ENCODE results near the gene RPL7A. TPM values are rescaled to one million over a fixed set of nuclear protein-coding genes. Genes with fewer than 3 reads are reported as not detected.
A peak's percentile ranks its signal among the peaks of the same experiment; 100 is the strongest.

The RPL7A gene
- total and polyA plus RNA-seq, 2 of the 4 experiments (the other 2 are of a cell fraction) = 3,220 to 4,096 TPM

DNA sequence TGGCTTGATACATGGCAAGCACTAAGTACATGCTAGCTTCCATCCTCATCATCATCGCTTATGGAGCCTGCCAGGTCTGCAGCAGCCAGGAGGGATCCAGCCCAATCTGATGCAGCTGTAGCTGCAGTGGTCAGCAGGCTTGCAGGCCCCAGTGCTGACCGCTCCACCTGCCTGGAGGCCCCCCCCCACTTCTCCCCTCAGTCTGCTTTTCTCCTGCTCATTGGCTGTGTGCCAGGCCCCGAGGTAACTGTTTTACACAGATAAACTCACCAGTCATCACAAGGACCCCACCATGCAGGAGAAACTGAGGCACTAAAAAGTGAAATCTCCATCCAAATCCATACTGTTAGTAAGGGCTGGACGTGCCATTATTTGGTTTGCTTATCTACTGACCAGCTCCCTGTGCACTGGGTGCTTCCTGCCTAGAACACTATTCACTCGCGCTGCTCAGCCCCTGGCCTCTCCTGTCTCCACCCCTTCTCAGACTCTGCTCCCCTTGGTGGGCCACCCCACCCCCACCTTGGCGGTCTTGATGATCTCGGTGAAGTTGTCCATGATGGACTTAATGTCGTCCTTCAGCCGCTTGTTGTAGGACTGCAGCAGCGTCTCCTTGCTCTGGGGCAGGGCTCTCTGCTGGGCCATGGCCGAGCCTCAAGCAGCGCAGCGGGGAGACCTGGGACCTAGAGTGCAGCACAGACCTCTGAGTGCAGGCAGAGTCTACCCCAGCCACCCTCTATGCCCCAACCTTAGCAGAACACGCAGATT lies 1.8 kb upstream of the RPL7A start:
- Histone ChIP-seq H2BK15ac (ENCODE audit: low read depth, low read length) (no peak overlapping the region), H3K9ac (ENCODE audit: low read depth, low read length) (peak overlapping the region; percentile 75), H3K36me3 (ENCODE audit: control insufficient read depth, insufficient read depth, low read length) (peaks cover 65% of the 10 kb centered on the region), H2BK20ac (ENCODE audit: low read depth, low read length) (no peak overlapping the region), H3K27ac (ENCODE audit: insufficient read depth, low read length) (peak overlapping the region; percentile 16; the same call in 1 of the 2 replicates), H3K23ac (ENCODE audit: low read depth, low read length) (peak overlapping the region; percentile 38; the same call in 1 of the 2 replicates), H3K56ac (ENCODE audit: extremely low read depth, insufficient read depth, low read length) (no peak overlapping the region), H3K79me1 (ENCODE audit: low read depth in 1 of 2, low read length in 2 of 2) (peaks cover 31 to 69% of the 10 kb centered on the region in 2 experiments), H3K9me3 (ENCODE audit: control insufficient read depth, insufficient read depth, low read length) (no peaks in the 10 kb centered on the region), H4K5ac (ENCODE audit: low read depth, low read length) (no peak overlapping the region), H3K4me1 (ENCODE audit: control insufficient read depth, insufficient read depth, low read length) (peaks cover 16% of the 10 kb centered on the region), H3K14ac (replicated peaks; ENCODE audit: low read depth, low read length) (no peak overlapping the region), H2BK120ac (ENCODE audit: low read depth, low read length) (no peak overlapping the region), H2AFZ (replicated peaks; ENCODE audit: low read length, poor library complexity) (peak overlapping the region; percentile 77), H3K4me2 (ENCODE audit: low read depth, low read length) (peak overlapping the region; percentile 89), H3K27me3 (ENCODE audit: control insufficient read depth, insufficient read depth, low read length) (no peaks in the 10 kb centered on the region), H4K20me1 (ENCODE audit: insufficient read depth, low read length) (peaks cover 38% of the 10 kb centered on the region), H3K4me3 (ENCODE audit: insufficient read depth, low read depth, low read length) (peak overlapping the region; percentile 74; the same call in 1 of the 2 replicates), H3K18ac (ENCODE audit: low read depth, low read length) (no peak overlapping the region), H2BK5ac (ENCODE audit: low read depth, low read length, poor library complexity, severe bottlenecking) (no peak overlapping the region), H3K9me1 (ENCODE audit: insufficient read depth, low read length) (peaks cover 6% of the 10 kb centered on the region; the same call in 1 of the 2 replicates), H4K8ac (ENCODE audit: low read depth in 2 of 2, low read length in 2 of 2) (no peak overlapping the region), H2AK9ac (replicated peaks; ENCODE audit: low read depth, low read length, poor library complexity) (peak overlapping the region; percentile 52), H2AK5ac (ENCODE audit: low read depth, low read length) (peak overlapping the region; percentile 44; the same call in 1 of the 2 replicates), H4K91ac (ENCODE audit: insufficient read depth, low read depth, low read length) (no peak overlapping the region), H3K4ac (ENCODE audit: low read depth, low read length) (peak overlapping the region; percentile 11; the same call in 1 of the 2 replicates)
- no peak for ATAC-seq (ENCODE audit: low read depth)
- ChIA-PET CTCF (no interaction called here), POLR2A (ENCODE audit: unreplicated experiment) (interaction anchor here (0.9 kb wide), 1 partner anchor 10 kb away, joined by 3 read pairs; the partner anchor contains the start of gene SURF6)
- dilution Hi-C loops (cut with HindIII; ENCODE audit: low sequenced_read_pairs, unreplicated experiment) (no loop called here), in situ Hi-C loops (cut with MboI; ENCODE audit: low sequenced_read_pairs) (no loop called here), intact Hi-C loops (cut with micrococcal nuclease) (no loop called here)
- no peak for DNase-seq
- WGBS, 2 experiments (ENCODE audit: extremely low coverage in 2 of 2, insufficient read length in 1 of 2) = 57% methylated on average over 12 of the region's 15 CpGs; no CpG with 5 or more reads in 1 of the 2 experiments
- TF ChIP-seq CHD1 (IDR thresholded peaks at IDR 0.05; ENCODE audit: low read depth, low read length) (no peak), MAFK (IDR thresholded peaks at IDR 0.05; ENCODE audit: low read depth, low read length) (no peak), RFX5 (IDR thresholded peaks at IDR 0.05; ENCODE audit: low read depth, low read length) (no peak), RCOR1 (IDR thresholded peaks at IDR 0.05; ENCODE audit: insufficient replicate concordance, low read length) (no peak), CEBPB (IDR thresholded peaks at IDR 0.05; ENCODE audit: low read depth, low read length) (no peak), RAD21 (IDR thresholded peaks at IDR 0.05; ENCODE audit: low read length) (no peak), BHLHE40 (IDR thresholded peaks at IDR 0.05; ENCODE audit: low read depth, low read length) (no peak)
- TF ChIP-seq, protein P1, sequence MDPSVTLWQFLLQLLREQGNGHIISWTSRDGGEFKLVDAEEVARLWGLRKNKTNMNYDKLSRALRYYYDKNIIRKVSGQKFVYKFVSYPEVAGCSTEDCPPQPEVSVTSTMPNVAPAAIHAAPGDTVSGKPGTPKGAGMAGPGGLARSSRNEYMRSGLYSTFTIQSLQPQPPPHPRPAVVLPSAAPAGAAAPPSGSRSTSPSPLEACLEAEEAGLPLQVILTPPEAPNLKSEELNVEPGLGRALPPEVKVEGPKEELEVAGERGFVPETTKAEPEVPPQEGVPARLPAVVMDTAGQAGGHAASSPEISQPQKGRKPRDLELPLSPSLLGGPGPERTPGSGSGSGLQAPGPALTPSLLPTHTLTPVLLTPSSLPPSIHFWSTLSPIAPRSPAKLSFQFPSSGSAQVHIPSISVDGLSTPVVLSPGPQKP (IDR thresholded peaks at IDR 0.05; ENCODE audit: borderline replicate concordance, low read depth, low read length) = no peak
- no TSS peak for BruUV-seq (replicated peaks)

Measured in IMR-90 (cell line).